GM18951 (cell line): ENCODE data around the gene CTNNBL1.

Source experiments
- POLR2A ChIP-seq: IDR thresholded peaks from 4 replicates; pipeline ENCODE4 v1.6.1; 2011; ENCODE audit warnings: mild to moderate bottlenecking; ENCODE audit not compliant: insufficient read length, insufficient read depth; ENCODE audit errors: extremely low read depth
- in situ Hi-C: fragments of 300-500 bp; cut with MboI; formaldehyde crosslinking; loops from one replicate; pipeline ENCODE4 v1.12.0; 2022; ENCODE audit warnings: low sequenced_read_pairs, mixed read lengths, inconsistent platforms; ENCODE audit not compliant: unreplicated experiment

CTNNBL1 gene

DNA sequence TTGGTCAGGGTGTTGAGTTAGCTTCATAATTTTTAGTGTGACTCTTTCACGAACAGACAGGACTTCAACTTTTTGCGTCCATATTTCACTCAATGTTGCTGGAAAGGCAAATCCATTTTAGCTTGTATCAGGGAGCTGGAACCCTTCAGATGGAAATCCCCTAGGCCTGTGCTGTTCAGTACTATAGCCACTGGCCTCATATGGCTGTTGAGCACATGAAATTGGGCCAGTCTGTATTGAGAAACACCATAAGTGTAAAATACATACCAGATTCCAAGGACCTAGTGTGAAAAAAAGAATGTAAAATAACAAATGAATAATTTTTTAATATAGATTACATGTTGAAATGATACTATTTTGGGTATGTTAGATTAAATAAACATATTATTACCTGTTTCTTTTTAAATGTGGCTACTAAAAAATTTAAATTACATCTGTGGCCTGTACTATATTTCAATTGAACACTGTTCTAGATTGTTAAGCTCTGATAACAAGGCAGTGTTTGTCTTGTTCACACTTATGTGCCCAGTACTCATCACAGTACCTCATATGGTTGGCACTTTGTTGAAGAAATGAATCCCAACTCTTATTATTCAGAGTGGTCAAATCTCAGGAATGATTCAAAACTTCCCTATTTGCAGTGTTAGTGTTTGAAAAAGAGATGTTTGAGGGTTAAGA is 34.3 kb downstream of the CTNNBL1 start:
- TF ChIP-seq POLR2A = no peak
- in situ Hi-C loops = no loop called here

- TF ChIP-seq POLR2A = no peak
- in situ Hi-C loops = no loop called here
Measured at GRCh38 chr20:37728635-37728983, 34.8 kb downstream of the CTNNBL1 start.

DNA sequence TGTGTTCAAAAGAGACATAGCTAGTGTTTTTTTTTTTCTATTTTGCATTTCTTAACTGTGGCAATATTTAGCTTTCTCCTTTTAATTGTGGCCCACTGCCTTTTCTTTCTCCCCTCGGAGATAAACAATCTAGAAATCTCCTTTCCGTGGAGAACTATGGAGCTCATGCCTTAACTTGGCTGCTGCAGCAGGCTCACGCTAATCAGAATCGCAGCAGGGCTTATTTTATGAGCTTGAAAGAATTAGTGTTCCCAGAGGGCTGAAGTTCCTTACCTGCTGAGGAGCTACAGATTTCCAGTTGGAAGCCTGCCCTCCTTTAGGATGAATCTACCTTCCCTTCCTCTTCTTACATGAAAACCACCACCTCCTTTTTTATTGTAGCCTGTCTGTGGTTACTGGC is 35.6 kb downstream of the CTNNBL1 start:
- TF ChIP-seq POLR2A = no peak
- in situ Hi-C loops = no loop called here

- no peak for TF ChIP-seq POLR2A
- in situ Hi-C loops = no loop called here
Measured at GRCh38 chr20:37729909-37730308, 36.1 kb downstream of the CTNNBL1 start.

DNA sequence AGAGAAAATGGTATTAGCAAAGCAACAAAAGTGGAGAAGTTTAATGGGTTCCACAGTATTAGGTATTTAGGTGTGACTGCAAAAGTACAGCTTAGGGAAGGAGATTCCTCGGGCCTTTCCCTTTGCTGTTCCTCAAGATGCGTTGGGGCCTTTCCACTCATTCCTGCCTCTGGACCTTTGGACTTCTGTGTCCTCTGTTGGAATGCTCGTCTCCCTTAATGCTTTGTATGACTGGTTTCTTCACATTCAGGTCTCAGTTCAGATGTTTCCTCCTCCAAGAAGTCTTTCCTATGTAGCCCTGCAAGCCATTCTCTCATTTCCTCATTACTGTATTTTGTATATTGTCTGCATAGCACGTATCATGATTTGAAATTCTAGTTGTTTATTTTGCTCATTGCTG is 39.6 kb downstream of the CTNNBL1 start:
- in situ Hi-C loops = no loop called here
- TF ChIP-seq POLR2A = no peak

DNA sequence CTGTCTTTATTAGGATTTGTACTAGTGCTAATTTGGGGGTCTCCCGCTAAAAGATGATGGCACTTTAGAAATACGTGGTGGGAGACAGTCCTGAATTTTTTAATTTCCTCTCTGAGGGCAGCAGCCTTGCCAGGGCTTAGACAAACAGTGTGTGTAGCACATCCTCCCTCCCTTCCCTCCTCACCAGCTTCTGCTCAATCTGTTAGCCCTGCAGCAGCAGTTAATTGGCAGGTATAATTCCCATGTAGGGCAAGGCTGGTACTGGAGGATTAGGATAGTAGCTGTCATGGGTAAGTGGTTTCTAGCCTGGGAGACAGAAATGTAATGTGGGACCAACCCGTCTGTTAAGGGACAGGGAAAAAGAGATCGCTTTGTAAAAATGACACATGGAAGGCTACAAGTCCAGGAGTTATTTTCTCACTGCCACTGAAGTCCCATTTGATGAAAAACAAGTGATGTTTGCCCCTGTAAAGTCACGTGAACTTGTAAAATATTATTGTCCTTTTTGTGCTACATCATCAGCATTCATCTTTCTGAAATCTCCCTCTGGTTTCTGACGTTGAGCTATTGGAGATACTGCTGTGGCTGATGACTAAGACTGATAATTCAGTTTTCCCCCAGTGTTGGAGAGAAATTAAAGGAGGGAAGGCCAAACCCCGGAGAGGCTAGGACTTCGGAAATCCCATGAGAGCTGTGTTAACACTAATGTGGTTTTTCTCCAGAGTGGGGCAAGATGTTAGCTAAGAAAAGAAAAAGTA is 40.6 kb downstream of the CTNNBL1 start:
- in situ Hi-C loops = no loop called here
- TF ChIP-seq POLR2A = no peak

DNA sequence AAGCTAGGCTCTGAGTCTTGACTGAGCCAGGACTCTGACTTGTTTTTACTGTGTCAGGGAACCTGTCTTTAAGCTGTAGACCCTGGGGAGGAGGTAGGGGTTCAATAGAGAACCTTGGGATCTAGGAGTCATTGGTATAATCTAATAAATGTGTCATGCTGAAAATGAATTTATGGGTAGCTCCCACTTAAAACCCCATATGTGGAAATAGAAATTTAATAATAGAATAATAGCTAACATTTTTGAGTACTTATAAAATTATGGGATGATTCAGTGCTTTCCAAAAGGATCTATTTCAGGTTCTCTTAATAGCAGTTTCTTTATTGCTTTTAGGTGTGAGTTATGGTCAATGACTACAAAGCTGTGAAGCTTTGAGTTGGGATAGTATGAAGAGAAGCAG is 41.7 kb downstream of the CTNNBL1 start:
- in situ Hi-C loops = no loop called here
- TF ChIP-seq POLR2A = no peak

DNA sequence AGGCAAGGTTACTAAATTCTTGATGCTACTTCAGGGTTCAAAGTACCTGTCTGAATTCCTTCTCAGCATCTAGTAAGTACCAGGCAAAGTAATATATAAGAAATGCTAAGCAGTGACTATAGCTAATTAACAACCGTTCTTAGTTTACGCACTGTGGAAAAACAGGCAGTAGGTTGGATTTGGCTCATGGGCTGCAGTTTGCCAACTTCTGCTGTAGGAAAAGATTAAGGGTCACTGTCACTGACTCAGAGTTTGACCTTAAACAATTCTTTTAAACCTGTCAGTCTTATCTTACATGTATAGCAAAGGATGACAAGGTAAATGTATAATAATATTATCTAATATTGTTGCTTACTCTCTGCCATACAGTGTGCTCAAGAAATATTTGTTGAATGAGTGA is 42.3 kb downstream of the CTNNBL1 start:
- TF ChIP-seq POLR2A = no peak

GRCh38 chr20:37737826-37738420 is 44.1 kb downstream of the CTNNBL1 start:
- no peak for TF ChIP-seq POLR2A
- in situ Hi-C loops = no loop called here

More for the DNA sequence above, 42.3 kb downstream of the CTNNBL1 start:
- in situ Hi-C loops = no loop called here

DNA sequence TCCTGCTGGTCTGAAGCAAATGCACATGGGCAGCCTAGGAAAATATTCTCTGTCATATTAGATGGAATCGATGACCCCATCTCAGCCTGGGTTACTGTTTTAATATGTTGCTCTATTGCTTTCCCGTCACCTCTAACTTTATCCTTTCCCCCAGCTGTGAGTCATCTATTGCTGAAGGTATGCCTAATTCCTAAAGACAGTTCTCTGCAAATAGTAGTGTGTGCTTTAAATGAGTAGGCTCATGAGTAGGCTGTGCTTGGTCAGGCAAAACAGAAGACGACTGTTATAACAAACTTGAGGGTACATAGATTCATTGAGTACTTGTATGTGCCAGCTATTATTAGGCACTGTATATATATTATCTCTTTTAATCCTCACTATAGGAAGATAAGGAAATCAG is 47.2 kb downstream of the CTNNBL1 start:
- no peak for TF ChIP-seq POLR2A
- in situ Hi-C loops = no loop called here

GRCh38 chr20:37741570-37741969 is 47.7 kb downstream of the CTNNBL1 start:
- TF ChIP-seq POLR2A = no peak
- in situ Hi-C loops = no loop called here

DNA sequence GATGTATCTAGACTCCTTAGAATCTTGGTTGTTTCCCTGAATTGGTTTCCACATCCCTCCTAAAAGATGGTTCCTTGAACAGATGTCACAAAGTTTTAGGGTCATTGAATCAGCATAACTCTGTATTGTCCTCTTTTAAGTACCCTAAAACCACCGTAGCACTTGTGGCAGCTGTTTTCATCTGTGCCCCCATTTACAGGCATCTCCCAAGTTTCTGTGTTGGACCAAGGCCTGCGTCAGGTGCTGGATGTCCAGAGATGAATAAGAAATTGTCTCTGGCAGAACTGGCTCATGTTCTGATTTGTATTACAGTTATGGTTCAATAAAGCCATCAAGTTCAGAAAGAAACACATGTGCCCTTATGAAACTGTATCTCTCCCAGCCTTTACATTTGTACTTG is 48.3 kb downstream of the CTNNBL1 start:
- no peak for TF ChIP-seq POLR2A
- in situ Hi-C loops = no loop called here

DNA sequence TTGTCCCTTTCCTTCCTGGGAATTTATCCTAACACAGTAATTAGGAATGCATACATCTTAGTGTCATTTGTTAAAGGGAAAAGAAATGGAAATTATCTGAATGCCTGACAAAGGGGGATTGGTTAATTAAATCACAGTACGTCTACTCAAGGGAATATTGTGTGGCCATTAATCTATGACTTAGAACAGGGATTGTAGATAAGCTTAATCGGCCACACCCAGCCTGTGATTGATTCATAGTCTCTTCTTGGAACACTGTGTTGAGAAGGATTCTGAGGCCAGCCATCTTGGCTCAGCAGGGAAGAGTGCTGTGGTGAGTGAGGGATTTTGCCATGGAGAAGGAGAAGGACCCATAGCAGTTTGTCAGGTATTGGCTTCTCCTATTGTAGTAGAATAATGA is 50.5 kb downstream of the CTNNBL1 start:
- in situ Hi-C loops = no loop called here
- TF ChIP-seq POLR2A = no peak

- in situ Hi-C loops = no loop called here
- TF ChIP-seq POLR2A = no peak
Measured at GRCh38 chr20:37745553-37745952, 51.7 kb downstream of the CTNNBL1 start.
